ENCODE results near the gene TANC1.

Gene TANC1

GRCh38 chr2:159175182-159175581 lies 206.7 kb downstream of the TANC1 start:
- no peak for DNase-seq

- DNase-seq = no peak
Observed at GRCh38 chr2:159175927-159176326, 207.5 kb downstream of the TANC1 start.

GRCh38 chr2:159176555-159176954 lies 208.1 kb downstream of the TANC1 start:
- no peak for DNase-seq

- no peak for DNase-seq
Observed at GRCh38 chr2:159177357-159177756, 208.9 kb downstream of the TANC1 start.

- no peak for DNase-seq
Observed at GRCh38 chr2:159177957-159178356, 209.5 kb downstream of the TANC1 start.

- DNase-seq = no peak
Observed at GRCh38 chr2:159179096-159179495, 210.7 kb downstream of the TANC1 start.

GRCh38 chr2:159179696-159180095 lies 211.3 kb downstream of the TANC1 start:
- no peak for DNase-seq

- no peak for DNase-seq
Observed at GRCh38 chr2:159183346-159183745, 214.9 kb downstream of the TANC1 start.

- DNase-seq = no peak
Observed at GRCh38 chr2:159185401-159186130, 217.1 kb downstream of the TANC1 start.

GRCh38 chr2:159186462-159186861 lies 218.0 kb downstream of the TANC1 start:
- no peak for DNase-seq

- peak; percentile 13 for DNase-seq
Observed at GRCh38 chr2:159187106-159187505, 218.7 kb downstream of the TANC1 start.

GRCh38 chr2:159188449-159188848 lies 220.0 kb downstream of the TANC1 start:
- DNase-seq = no peak

- peak; percentile 65 for DNase-seq
Observed at GRCh38 chr2:159192371-159192918, 224.0 kb downstream of the TANC1 start.

GRCh38 chr2:159193791-159194190 lies 225.4 kb downstream of the TANC1 start:
- peak; percentile 33 for DNase-seq

GRCh38 chr2:159194241-159194640 lies 225.8 kb downstream of the TANC1 start:
- no peak for DNase-seq

GRCh38 chr2:159195697-159196096 lies 227.3 kb downstream of the TANC1 start:
- DNase-seq = no peak

GRCh38 chr2:159196393-159196925 lies 228.0 kb downstream of the TANC1 start:
- no peak for DNase-seq

GRCh38 chr2:159199236-159199635 lies 230.8 kb downstream of the TANC1 start:
- no peak for DNase-seq

- no peak for DNase-seq
Observed at GRCh38 chr2:159199761-159200465, 231.5 kb downstream of the TANC1 start.

- DNase-seq = no peak
Observed at GRCh38 chr2:159200498-159200897, 232.1 kb downstream of the TANC1 start.

- DNase-seq = no peak
Observed at GRCh38 chr2:159201360-159202063, 233.1 kb downstream of the TANC1 start.

- DNase-seq = no peak
Observed at GRCh38 chr2:159202568-159203071, 234.2 kb downstream of the TANC1 start.

All from inflammatory macrophage treated with lipopolysaccharide for 4 hours (primary cell).